Gastroesophageal sphincter (tissue), 4 donors: ENCODE data around the gene POU2F1. TPM values are rescaled to one million over a fixed set of nuclear protein-coding genes. Genes with fewer than 3 reads are reported as not detected.

Experiments used
- ATAC-seq: fragments of 150-250 bp; one replicate; pipeline ENCODE4 v1.9.1; 2016; ENCODE audit warnings: mild to moderate bottlenecking, moderate library complexity
- H3K27ac ChIP-seq, 4 donors: fragments of 200-600 bp; sonication (generic) in 3 of 4; 1 replicate in 3 of 4; 2 replicates in 1 of 4; pipeline ENCODE4 v1.5.1; 2016 to 2019
- H3K27me3 ChIP-seq: fragments of 200-600 bp; sonication (generic); one replicate; pipeline ENCODE4 v1.5.1; 2019
- H3K36me3 ChIP-seq, 2 donors: fragments of 200-600 bp; sonication (generic); one replicate each; pipeline ENCODE4 v1.5.1; 2019; ENCODE audit warnings: control low read depth in 1 of 2
- H3K4me1 ChIP-seq, 3 donors: fragments of 200-600 bp; sonication (generic); 1 replicate in 2 of 3; 2 replicates in 1 of 3; pipeline ENCODE4 v1.5.1; 2016 to 2019; ENCODE audit warnings: control low read depth in 2 of 3
- H3K4me3 ChIP-seq, 2 donors: fragments of 200-600 bp; sonication (generic); one replicate each; pipeline ENCODE4 v1.5.1; 2019; ENCODE audit warnings: mild to moderate bottlenecking in 1 of 2, moderate library complexity in 1 of 2
- H3K9me3 ChIP-seq, 3 donors: fragments of 200-600 bp; sonication (generic); one replicate each; pipeline ENCODE4 v1.5.1; 2017 to 2019; ENCODE audit warnings: control low read depth in 2 of 3
- EP300 ChIP-seq: sonication (generic); formaldehyde crosslinking; IDR thresholded peaks from one replicate; pipeline ENCODE4 v1.6.1; 2017; ENCODE audit warnings: antibody characterized with exemption, mild to moderate bottlenecking
- POLR2A ChIP-seq, 2 donors: fragments of 450-650 bp; IDR thresholded peaks; one replicate each; pipeline ENCODE4 v1.6.1; 2017; ENCODE audit warnings: antibody characterized with exemption in 2 of 2, mild to moderate bottlenecking in 2 of 2, moderate library complexity in 1 of 2
- POLR2AphosphoS5 ChIP-seq: sonication (generic); formaldehyde crosslinking; IDR thresholded peaks from one replicate; pipeline ENCODE4 v1.6.1; 2017; ENCODE audit warnings: antibody characterized with exemption
- WGBS, 2 donors: methylation state at CpG; one replicate each; pipeline ENCODE4 v1.1.5; 2018; ENCODE audit warnings: low coverage in 1 of 2; 5-methylcytosine and 5-hydroxymethylcytosine counted together
- total RNA-seq, 4 donors: library from RNA; depleted of rRNA; stranded (reverse); fragments of >200 nt; gene quantifications; one replicate each; pipeline ENCODE4 v1.1.0, GENCODE V29; 2016
- TF ChIP-seq, protein P1 (sequence below), 4 experiments: fragments of 200-600 bp in 2 of 4; fragments of 450-650 bp in 2 of 4; sonication (generic) in 1 of 4; IDR thresholded peaks; one replicate each; pipeline ENCODE4 v1.5.1; 2017 to 2019; ENCODE audit warnings: antibody characterized with exemption in 4 of 4, mild to moderate bottlenecking in 2 of 4, moderate library complexity in 2 of 4

Gene POU2F1
- total RNA-seq, 4 donors from 2014 or later: 8.0 to 15.7 (median 10.2) TPM

DNA sequence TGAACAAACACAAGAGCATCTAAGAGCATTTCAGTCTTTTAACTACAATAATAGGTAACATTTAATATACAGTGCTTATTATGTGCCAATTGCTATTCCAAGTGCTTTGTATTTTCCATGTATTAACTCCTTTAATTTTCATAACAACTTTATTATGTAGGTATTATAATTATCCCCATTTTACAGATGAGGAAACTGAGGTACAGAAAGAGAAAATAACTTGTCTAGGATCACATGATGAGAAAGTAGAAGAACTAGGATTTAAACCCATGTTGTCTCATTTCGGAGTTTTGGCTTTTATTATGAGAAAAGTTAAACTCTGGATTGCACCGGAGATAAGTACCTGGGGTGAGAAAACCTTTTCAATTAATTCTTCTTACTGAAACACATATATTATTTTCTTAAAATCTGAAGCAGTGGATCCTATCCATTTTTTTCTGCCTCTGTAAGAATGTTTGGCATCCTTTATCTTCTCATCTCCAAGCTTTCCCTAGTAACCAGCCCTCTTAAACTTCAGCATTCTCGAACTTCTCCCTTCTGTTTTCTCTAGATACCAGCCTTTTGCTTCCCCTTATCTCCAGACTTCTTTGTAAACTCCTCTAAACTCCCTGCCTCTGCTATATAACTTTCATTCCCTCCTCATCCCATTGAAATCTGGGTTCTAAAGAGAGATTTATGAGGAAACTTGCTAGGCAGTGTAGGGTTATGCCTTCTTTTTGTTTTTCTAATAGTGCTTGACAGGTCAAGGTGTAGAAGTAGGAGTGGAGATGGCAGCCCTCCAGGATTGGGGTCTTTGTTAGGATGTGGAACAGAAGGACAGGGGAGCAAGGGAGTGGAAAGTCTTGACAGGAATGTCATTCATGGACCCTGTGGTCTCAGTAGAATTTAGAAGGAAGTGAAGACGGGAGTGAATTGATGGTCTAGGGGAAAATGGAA lies 28.3 kb downstream of the POU2F1 start:
- peaks cover 0 to 21% (median 0%) of the 10 kb centered on the region in 3 donors for H3K4me1 ChIP-seq

DNA sequence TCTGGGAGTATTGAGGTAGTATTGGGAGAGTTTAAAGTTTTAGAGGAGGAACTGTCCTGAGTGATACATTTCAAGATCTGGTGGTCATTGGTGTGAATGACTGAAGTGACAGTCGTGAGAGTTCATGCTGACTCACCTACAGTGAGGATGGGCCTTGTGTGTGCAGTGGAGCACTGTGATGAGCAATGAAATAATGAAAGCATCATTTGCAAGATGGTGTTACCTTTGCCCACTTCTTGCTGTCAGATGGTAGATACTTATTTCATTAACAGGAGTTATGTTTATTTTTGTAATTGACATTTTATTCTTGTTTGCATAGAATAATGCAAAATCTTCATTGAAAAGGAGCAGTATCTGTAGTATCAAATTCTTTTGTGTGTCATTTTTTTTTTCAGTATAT lies 29.0 kb downstream of the POU2F1 start:
- 63 to 67% methylated on average over 1 of the region's 1 CpG for WGBS, 2 donors
- ATAC-seq: no peak

More for the DNA sequence above, 28.3 kb downstream of the POU2F1 start:
- 74 to 89% methylated on average over 4 of the region's 4 CpGs for WGBS, 2 donors
- Histone ChIP-seq H3K27me3 (no peaks in the 10 kb centered on the region), H3K36me3 (no peaks in the 10 kb centered on the region), H3K4me3 (no peak overlapping the region), H3K27ac (no peak overlapping the region), H3K9me3 (no peaks in the 10 kb centered on the region)
- ATAC-seq: no peak
- no peak for TF ChIP-seq POLR2A (IDR thresholded peaks at IDR 0.05)
- TF ChIP-seq EP300: no peak
- no peak for TF ChIP-seq POLR2AphosphoS5
- TF ChIP-seq, protein P1, sequence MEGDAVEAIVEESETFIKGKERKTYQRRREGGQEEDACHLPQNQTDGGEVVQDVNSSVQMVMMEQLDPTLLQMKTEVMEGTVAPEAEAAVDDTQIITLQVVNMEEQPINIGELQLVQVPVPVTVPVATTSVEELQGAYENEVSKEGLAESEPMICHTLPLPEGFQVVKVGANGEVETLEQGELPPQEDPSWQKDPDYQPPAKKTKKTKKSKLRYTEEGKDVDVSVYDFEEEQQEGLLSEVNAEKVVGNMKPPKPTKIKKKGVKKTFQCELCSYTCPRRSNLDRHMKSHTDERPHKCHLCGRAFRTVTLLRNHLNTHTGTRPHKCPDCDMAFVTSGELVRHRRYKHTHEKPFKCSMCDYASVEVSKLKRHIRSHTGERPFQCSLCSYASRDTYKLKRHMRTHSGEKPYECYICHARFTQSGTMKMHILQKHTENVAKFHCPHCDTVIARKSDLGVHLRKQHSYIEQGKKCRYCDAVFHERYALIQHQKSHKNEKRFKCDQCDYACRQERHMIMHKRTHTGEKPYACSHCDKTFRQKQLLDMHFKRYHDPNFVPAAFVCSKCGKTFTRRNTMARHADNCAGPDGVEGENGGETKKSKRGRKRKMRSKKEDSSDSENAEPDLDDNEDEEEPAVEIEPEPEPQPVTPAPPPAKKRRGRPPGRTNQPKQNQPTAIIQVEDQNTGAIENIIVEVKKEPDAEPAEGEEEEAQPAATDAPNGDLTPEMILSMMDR (IDR thresholded peaks at IDR 0.05): no peak

DNA sequence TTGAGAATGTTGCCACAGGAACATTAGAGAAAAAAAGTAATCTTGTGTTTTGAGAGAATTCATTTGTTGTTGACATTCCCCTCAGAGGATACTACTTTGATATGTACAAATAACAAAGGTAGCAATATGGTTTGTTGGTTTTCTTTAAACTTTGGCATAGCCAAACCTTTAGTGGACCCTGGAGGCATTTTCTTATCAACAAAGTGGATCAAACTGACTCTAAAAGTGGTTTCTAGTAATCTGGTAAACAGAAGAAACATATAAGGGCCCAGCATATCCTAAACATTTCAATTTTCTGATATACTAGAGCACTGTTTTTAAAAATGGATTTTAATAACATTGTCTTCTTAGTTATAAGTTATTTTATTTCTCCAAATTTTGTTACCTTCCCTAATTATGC lies 29.8 kb downstream of the POU2F1 start:
- Histone ChIP-seq H3K27ac (no peak overlapping the region), H3K4me1 (peaks cover 0 to 21% (median 0%) of the 10 kb centered on the region in 3 donors), H3K4me3 (no peak overlapping the region), H3K27me3 (no peaks in the 10 kb centered on the region), H3K9me3 (no peaks in the 10 kb centered on the region), H3K36me3 (no peaks in the 10 kb centered on the region)
- TF ChIP-seq POLR2AphosphoS5: no peak
- TF ChIP-seq, protein P1 (IDR thresholded peaks at IDR 0.05): no peak
- no peak for TF ChIP-seq EP300
- no peak for TF ChIP-seq POLR2A (IDR thresholded peaks at IDR 0.05)
- ATAC-seq: no peak

More for the DNA sequence above, 29.0 kb downstream of the POU2F1 start:
- Histone ChIP-seq H3K4me3 (no peak overlapping the region), H3K27me3 (no peaks in the 10 kb centered on the region), H3K4me1 (peaks cover 0 to 21% (median 0%) of the 10 kb centered on the region in 3 donors), H3K27ac (no peak overlapping the region), H3K9me3 (no peaks in the 10 kb centered on the region), H3K36me3 (no peaks in the 10 kb centered on the region)
- no peak for TF ChIP-seq EP300
- TF ChIP-seq, protein P1 (IDR thresholded peaks at IDR 0.05): no peak
- no peak for TF ChIP-seq POLR2AphosphoS5
- TF ChIP-seq POLR2A (IDR thresholded peaks at IDR 0.05): no peak

DNA sequence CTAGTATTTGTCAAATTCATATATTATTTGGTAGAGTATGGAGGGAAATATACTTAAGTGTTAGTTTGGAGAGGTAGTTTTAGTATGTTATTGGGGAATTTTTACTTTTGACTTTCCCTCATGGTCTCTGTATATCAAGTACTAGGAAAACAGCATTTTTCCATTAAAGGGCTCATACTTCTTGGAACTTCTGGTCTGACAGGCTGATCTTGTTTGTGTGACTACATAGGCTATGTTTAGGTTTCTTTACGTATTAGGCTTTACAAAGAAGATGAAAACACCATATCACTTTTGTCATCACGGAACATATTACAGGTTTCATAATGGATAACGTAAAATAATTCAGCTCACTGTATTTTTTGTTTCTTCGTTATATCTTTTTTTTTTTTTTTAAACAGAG lies 30.8 kb downstream of the POU2F1 start:
- H3K27me3 ChIP-seq: no peaks in the 10 kb centered on the region
- 83 to 95% methylated on average over 4 of the region's 4 CpGs for WGBS, 2 donors
- peaks cover 0 to 21% (median 0%) of the 10 kb centered on the region in 3 donors for H3K4me1 ChIP-seq
- H3K36me3 ChIP-seq: no peaks in the 10 kb centered on the region
- no peak for ATAC-seq
- H3K9me3 ChIP-seq: no peaks in the 10 kb centered on the region
- no peak overlapping the region for H3K4me3 ChIP-seq
- no peak for TF ChIP-seq POLR2A (IDR thresholded peaks at IDR 0.05)
- H3K27ac ChIP-seq: no peak overlapping the region

DNA sequence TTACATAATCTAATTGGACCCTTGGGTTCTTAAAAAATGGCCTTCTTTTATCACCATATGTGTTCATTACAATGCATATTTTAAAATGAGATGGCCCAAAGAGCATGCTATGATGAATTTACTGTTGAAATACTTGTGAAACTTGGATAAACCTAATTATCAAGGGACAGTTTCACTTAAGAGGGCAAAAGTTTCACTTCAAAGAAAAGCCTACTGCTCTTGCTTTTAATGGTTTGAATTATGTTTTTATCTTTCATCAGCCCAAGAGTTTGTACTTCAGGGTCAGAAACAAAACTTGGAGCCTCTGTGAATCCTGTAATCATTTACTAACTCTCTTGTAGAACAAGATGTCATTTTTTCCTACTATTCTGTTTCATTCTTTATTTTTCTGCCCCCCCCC lies 32.3 kb downstream of the POU2F1 start:
- TF ChIP-seq EP300 (no peak), POLR2A (IDR thresholded peaks at IDR 0.05) (no peak), POLR2AphosphoS5 (no peak)
- TF ChIP-seq, protein P1 (IDR thresholded peaks at IDR 0.05): no peak
- no peak overlapping the region for H3K27ac ChIP-seq
- no peak for ATAC-seq

More for the DNA sequence above, 32.3 kb downstream of the POU2F1 start:
- Histone ChIP-seq H3K27me3 (no peaks in the 10 kb centered on the region), H3K4me1 (peaks cover 0 to 20% (median 0%) of the 10 kb centered on the region in 3 donors), H3K4me3 (no peak overlapping the region), H3K9me3 (no peaks in the 10 kb centered on the region), H3K36me3 (no peaks in the 10 kb centered on the region)
